Loucy (cell line): ENCODE results near the gene G2E3.

Source experiments
- CTCF ChIP-seq: fragments of 200-600 bp; sonication (generic); conservative IDR thresholded peaks from 2 replicates; pipeline ENCODE4 v1.5.1; 2014; ENCODE audit warnings: mild to moderate bottlenecking, antibody characterized with exemption, low read length
- EZH2phosphoT487 ChIP-seq: fragments of 200-600 bp; IDR thresholded peaks from 2 replicates; pipeline ENCODE4 v1.6.1; 2018; ENCODE audit warnings: antibody characterized with exemption, mild to moderate bottlenecking, moderate library complexity, borderline replicate concordance

GRCh38 chr14:30603402-30603801, 44.4 kb downstream of the G2E3 start:
- no peak for TF ChIP-seq CTCF
- TF ChIP-seq EZH2phosphoT487, result no peak
